DMS114 treated with DMSO at 0.1 percent for 48 hours (cell line): ENCODE results near the gene RAB31.
"Not testable (repeated sequence)": the region's sequence is repeated elsewhere in the genome, so short reads cannot be mapped to it uniquely, and the experiment has no call there.

Experiments used
- DNase-seq: peaks from one replicate; lab custom pipeline; 2025; ENCODE audit not compliant: unreplicated experiment; lab: John Stamatoyannopoulos, UW

Gene RAB31

DNA sequence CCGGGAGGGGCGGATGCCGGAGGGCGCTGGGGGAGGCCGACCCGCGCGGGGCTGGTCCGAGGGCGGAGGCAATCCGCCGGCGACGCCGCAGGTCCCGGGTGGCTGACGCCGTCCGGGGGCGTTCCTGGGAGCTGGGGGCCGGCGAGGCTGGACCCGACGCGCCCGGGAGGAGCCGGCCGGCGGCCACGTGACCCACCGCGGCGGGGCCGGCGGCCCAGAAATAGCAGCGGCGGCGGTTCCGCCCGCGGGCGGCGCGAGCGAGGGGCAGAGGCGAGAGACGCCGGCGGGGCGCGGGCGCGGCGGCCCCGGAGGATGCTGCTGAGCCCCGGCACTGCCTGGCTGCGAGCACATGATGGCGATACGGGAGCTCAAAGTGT is at the start of gene RAB31:
Gene RAB31, plus strand, starts transcription at position 245 of the 377 bp plus-strand sequence. Its CDS starts 105 bp downstream, at position 350.
- peak; percentile 15 for DNase-seq

- DNase-seq = no peak
Observed at GRCh38 chr18:9659499-9660375, 48.4 kb upstream of the RAB31 start.

GRCh38 chr18:9661564-9661963 is 46.5 kb upstream of the RAB31 start:
- DNase-seq = no peak

GRCh38 chr18:9663377-9663776 is 44.7 kb upstream of the RAB31 start:
- no peak for DNase-seq

DNA sequence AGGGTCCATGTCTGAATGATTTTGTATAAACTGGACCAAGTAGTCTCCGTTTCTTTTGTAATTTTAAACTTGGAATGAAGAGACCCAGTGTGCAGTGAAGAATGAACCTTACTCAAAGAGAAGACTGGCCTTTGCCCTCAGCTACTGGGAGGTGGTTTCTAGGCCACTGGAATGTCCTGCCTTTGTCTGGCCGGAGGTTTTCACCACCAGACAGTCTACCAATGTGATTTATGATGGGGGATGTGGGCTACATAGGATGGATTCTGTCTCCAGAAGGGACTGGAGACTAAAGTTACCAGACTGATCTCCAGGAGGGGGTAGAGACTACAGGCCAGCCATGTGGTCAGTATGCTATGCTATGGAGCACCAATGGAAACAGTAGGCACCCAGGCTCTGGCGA is 42.8 kb upstream of the RAB31 start:
- DNase-seq = no peak

GRCh38 chr18:9666548-9666947 is 41.6 kb upstream of the RAB31 start:
- no peak for DNase-seq

GRCh38 chr18:9669016-9669415 is 39.1 kb upstream of the RAB31 start:
- DNase-seq = no peak

GRCh38 chr18:9671214-9671613 is 36.9 kb upstream of the RAB31 start:
- DNase-seq = no peak

- DNase-seq = no peak
Observed at GRCh38 chr18:9673296-9674251, 34.5 kb upstream of the RAB31 start.

- DNase-seq = not testable (repeated sequence)
Observed at GRCh38 chr18:9678216-9678615, 29.9 kb upstream of the RAB31 start.

GRCh38 chr18:9679125-9679524 is 29.0 kb upstream of the RAB31 start:
- DNase-seq = no peak

DNA sequence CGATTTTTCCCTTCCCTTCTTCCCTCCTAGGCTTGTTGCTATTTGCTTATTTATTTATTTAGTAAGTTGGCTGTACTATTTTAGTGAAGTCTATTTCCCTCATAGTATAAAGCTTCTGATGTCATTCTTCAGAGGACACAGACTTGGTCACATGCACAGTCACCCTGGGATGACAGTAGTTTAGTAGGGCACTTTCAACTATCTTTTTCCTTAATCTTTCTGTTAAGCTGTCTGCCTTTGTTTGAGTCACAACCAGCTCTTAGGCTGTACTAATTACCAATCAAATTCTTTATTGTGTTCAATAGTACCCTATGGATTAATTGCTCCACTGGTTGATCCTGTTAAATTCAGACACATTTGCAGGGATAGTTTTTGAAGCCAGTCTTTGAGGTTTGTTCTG is 26.9 kb upstream of the RAB31 start:
- DNase-seq = no peak

DNA sequence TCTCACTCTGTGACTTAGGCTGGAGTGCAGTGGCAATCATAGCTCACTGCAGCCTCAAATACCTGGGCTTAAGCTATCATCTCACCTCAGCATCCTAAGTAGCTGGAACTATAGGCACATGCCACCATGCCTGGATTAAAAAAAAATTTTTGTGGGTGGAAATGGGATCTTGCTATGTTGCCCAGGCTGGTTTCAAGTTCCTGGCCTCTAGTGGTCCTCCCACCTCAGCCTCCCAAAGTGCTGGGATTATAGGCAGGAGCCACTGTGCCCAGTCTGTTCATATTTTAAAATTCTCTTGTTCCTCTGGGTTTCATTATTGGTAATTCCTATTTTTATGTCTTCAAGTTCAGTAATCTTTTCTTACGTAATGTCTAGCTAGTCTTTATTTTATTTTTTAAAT is 25.5 kb upstream of the RAB31 start:
- DNase-seq = no peak

DNA sequence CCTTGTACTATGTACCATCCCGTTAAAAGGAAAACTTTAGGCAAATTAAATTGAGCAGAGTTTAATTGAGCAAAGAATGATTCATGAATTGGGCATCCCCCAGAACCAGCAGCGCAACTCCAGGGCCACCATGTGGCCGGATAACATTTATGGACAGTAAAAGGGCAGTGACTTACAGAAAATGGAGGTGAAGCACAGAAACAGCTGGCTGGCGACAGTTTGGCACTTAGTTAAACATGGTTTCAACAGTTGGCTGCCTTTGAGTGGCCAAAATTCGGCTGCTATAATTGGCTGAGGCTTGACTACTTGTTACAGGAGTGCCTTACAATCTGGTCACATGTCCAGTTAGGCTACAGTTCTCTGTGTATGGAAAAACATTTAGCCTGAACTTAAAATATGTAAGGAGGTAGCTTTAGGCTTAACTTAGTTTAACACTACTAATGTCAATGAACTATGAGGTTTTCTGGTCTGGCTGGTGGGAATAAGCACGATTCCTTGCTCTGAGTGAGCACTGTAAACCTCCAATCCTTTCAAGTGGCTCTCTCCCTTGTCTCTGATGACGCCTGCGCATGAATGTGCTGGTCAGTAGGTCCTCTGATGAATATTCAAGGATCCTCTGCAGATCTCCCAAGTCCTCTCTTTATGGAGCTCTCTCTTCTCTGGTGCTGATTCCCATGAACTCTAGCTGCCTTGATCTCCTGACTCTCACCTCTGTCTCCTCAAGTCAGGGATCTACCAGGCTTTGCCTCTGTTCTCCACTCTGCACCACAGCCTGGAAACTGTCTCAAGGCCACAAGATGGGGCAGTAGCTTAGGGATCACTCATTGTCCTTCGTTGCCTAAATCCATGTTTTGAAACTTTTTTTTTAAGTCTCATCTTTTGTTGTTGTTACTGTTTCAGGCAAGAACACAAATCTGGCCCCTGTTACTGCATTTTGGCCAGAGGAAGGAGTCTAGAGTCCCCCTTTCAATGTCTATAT is 24.4 kb upstream of the RAB31 start:
- DNase-seq = peak; percentile 29

- DNase-seq = no peak
Observed at GRCh38 chr18:9684881-9685614, 23.1 kb upstream of the RAB31 start.

DNA sequence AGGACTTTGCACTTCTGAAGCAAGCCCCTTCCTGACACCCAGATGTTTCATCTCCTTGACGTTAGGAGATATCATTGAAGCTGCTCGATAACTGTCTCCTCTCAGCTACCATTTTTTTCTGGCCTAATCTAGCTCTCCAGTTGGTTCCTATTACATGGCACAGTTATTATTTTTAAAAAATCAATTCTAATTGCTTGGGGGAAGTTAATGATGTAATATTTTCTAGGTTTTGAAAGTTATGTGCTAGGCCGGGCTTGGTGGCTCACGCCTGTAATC is 22.5 kb upstream of the RAB31 start:
- DNase-seq = no peak

GRCh38 chr18:9688036-9688741 is 19.9 kb upstream of the RAB31 start:
- DNase-seq = no peak

- DNase-seq = no peak
Observed at GRCh38 chr18:9689253-9689652, 18.8 kb upstream of the RAB31 start.

DNA sequence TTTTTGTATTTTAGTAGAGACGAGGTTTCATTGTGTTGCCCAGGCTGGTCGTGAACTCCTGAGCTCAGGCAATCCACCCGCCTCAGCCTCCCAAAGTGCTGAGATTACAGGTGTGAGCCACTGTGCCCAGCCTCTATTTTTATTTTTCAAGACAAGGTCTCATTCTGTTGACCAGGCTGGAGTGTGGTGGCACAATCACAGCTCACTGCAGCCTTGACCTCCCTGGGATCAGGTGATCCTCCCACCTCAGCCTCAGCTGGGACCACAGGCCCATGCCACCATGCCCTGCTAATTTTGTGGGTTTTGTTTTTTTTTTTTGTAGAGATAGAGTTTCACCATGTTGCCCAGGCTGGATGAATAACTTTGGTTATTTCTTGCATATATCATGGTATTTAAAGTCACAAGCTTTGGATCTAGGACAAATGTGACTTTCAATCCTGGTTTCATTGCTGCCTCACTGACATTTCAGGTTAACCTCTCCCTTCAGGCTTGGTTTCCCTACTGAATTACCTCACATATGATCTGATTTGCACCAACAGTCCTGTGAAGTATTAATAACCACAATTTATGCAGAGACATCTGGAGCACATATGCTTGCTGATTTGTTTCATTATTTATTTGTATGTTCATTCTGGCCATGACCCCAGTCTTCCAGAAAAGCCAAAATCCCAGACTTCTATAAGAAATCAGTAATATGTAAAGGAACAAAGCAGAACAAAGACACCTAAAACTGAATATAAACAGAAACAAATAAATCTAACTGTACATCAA is 17.5 kb upstream of the RAB31 start:
- no peak for DNase-seq
